OCI-LY3 (cell line): ENCODE measurements around the gene RPN2.

ENCODE experiments used
- H2AFZ ChIP-seq: fragments of 200-600, 300-600 bp; shearing (Covaris generic); 2 replicates; pipeline ENCODE4 v1.6.0; 2014; ENCODE audit warnings: antibody characterized with exemption, low read depth, low read length
- H3K27ac ChIP-seq: fragments of 200-600, 300-600 bp; sonication (generic); 2 replicates; pipeline ENCODE4 v1.5.1; 2014; ENCODE audit warnings: mild to moderate bottlenecking, low read length, moderate library complexity, mixed read lengths
- H3K27me3 ChIP-seq: fragments of 200-600, 300-600 bp; sonication (generic); 2 replicates; pipeline ENCODE4 v1.6.1; 2014; ENCODE audit warnings: low read depth, low read length, mixed read lengths
- H3K36me3 ChIP-seq: fragments of 200-600, 300-600 bp; sonication (generic); replicated peaks from 2 replicates; pipeline ENCODE3; 2014; ENCODE audit warnings: low read depth, low read length, mixed read lengths
- H3K4me1 ChIP-seq: fragments of 300-600, 200-600 bp; sonication (generic); 2 replicates; pipeline ENCODE4 v1.6.1; 2014; ENCODE audit warnings: low read length, mixed read lengths
- H3K4me2 ChIP-seq: fragments of 200-600, 300-600 bp; sonication (generic); 2 replicates; pipeline ENCODE4 v1.6.1; 2014; ENCODE audit warnings: low read length, mixed read lengths
- H3K4me3 ChIP-seq: fragments of 300-600, 200-600 bp; sonication (generic); 2 replicates; pipeline ENCODE4 v1.5.1; 2014; ENCODE audit warnings: antibody characterized with exemption, mild to moderate bottlenecking, low read length, moderate library complexity
- H3K79me2 ChIP-seq: fragments of 300-600, 200-600 bp; shearing (Covaris generic); 2 replicates; pipeline ENCODE4 v1.6.1; 2014; ENCODE audit warnings: mild to moderate bottlenecking, low read length, mixed read lengths
- H3K9ac ChIP-seq: fragments of 300-600, 200-600 bp; shearing (Covaris generic); 2 replicates; pipeline ENCODE4 v1.6.0; 2014; ENCODE audit warnings: mild to moderate bottlenecking, low read length, moderate library complexity
- H3K9me3 ChIP-seq: fragments of 200-600, 300-600 bp; shearing (Covaris generic); 2 replicates; pipeline ENCODE4 v1.6.1; 2014; ENCODE audit warnings: low read length, mixed read lengths; ENCODE audit not compliant: insufficient read depth
- H4K20me1 ChIP-seq: fragments of 200-600, 300-600 bp; sonication (generic); 2 replicates; pipeline ENCODE4 v1.6.1; 2016; ENCODE audit warnings: low read length, mixed read lengths; ENCODE audit not compliant: insufficient read depth
- CTCF ChIP-seq: fragments of 200-600, 300-600 bp; sonication (generic); IDR thresholded peaks from 2 replicates; pipeline ENCODE4 v1.5.1; 2014; ENCODE audit warnings: antibody characterized with exemption, low read length, low read depth
- EZH2phosphoT487 ChIP-seq: fragments of 200-600 bp; shearing (Covaris generic); IDR thresholded peaks from 2 replicates; pipeline ENCODE4 v1.6.1; 2018; ENCODE audit warnings: antibody characterized with exemption, mixed run types, low read depth

The RPN2 gene

GRCh38 chr20:37178839-37179682, at the start of gene RPN2, which contains the start of gene MROH8:
Gene RPN2, plus strand, starts transcription at chr20:37179330. Its CDS starts 27 bp downstream, at chr20:37179357.
Gene MROH8, minus strand, starts transcription at chr20:37179548.
- Histone ChIP-seq H3K9ac (peak within 1 kb of the TSS; percentile 88), H3K27ac (peak within 1 kb of the TSS; percentile 77), H3K9me3 (no peaks in the 10 kb centered on the region), H3K4me1 (peaks cover 15% of the 10 kb centered on the region), H2AFZ (peak within 1 kb of the TSS; percentile 54; the same call in 1 of the 2 replicates), H3K36me3 (peaks cover 24% of the 10 kb centered on the region), H3K79me2 (peaks cover 64% of the 10 kb centered on the region), H4K20me1 (peaks cover 26% of the 10 kb centered on the region), H3K4me3 (peak within 1 kb of the TSS; percentile 79), H3K27me3 (no peaks in the 10 kb centered on the region), H3K4me2 (peak within 1 kb of the TSS; percentile 90)
- no peak for TF ChIP-seq EZH2phosphoT487
- TF ChIP-seq CTCF, result no peak

- Histone ChIP-seq H3K27me3 (peaks cover 8% of the 10 kb centered on the region; the same call in 1 of the 2 replicates), H3K9ac (no peak overlapping the region), H2AFZ (no peak overlapping the region), H3K79me2 (no peaks in the 10 kb centered on the region), H4K20me1 (no peaks in the 10 kb centered on the region), H3K27ac (no peak overlapping the region), H3K9me3 (no peaks in the 10 kb centered on the region), H3K36me3 (no peaks in the 10 kb centered on the region), H3K4me3 (no peak overlapping the region), H3K4me1 (no peaks in the 10 kb centered on the region), H3K4me2 (no peak overlapping the region)
- no peak for TF ChIP-seq EZH2phosphoT487
- TF ChIP-seq CTCF, result no peak
Observed at GRCh38 chr20:37131486-37131885, 47.6 kb upstream of the RPN2 start.

- no peak overlapping the region for H3K9ac ChIP-seq
- no peaks in the 10 kb centered on the region for H3K36me3 ChIP-seq
- no peaks in the 10 kb centered on the region for H3K79me2 ChIP-seq
- H2AFZ ChIP-seq, result no peak overlapping the region
- no peaks in the 10 kb centered on the region for H3K4me1 ChIP-seq
- no peaks in the 10 kb centered on the region for H3K9me3 ChIP-seq
- no peak overlapping the region for H3K27ac ChIP-seq
- H3K4me2 ChIP-seq, result no peak overlapping the region
- no peak overlapping the region for H3K4me3 ChIP-seq
- H4K20me1 ChIP-seq, result no peaks in the 10 kb centered on the region
- TF ChIP-seq CTCF (no peak), EZH2phosphoT487 (no peak)
- peaks cover 8% of the 10 kb centered on the region; the same call in 1 of the 2 replicates for H3K27me3 ChIP-seq
Observed at GRCh38 chr20:37133952-37134351, 45.2 kb upstream of the RPN2 start.

- no peaks in the 10 kb centered on the region for H4K20me1 ChIP-seq
- no peaks in the 10 kb centered on the region for H3K9me3 ChIP-seq
- no peaks in the 10 kb centered on the region for H3K4me1 ChIP-seq
- TF ChIP-seq CTCF (no peak), EZH2phosphoT487 (no peak)
- H3K79me2 ChIP-seq, result no peaks in the 10 kb centered on the region
- H2AFZ ChIP-seq, result no peak overlapping the region
- H3K27me3 ChIP-seq, result peaks cover 8% of the 10 kb centered on the region; the same call in 1 of the 2 replicates
- H3K4me2 ChIP-seq, result no peak overlapping the region
- no peak overlapping the region for H3K9ac ChIP-seq
- H3K4me3 ChIP-seq, result no peak overlapping the region
- H3K27ac ChIP-seq, result no peak overlapping the region
- no peaks in the 10 kb centered on the region for H3K36me3 ChIP-seq
Observed at GRCh38 chr20:37137547-37137946, 41.6 kb upstream of the RPN2 start.
